Measurements from ENCODE around the gene RABL2A. TPM values are rescaled to one million over a fixed set of nuclear protein-coding genes. Genes with fewer than 3 reads are reported as not detected.
"Not testable (repeated sequence)": the region's sequence is repeated elsewhere in the genome, so short reads cannot be mapped to it uniquely, and the experiment has no call there.

The RABL2A gene
- total and polyA plus RNA-seq, 4 donors: 1.1 to 6.2 (median 4.0) TPM

GRCh38 chr2:113598738-113599137 is 28.3 kb upstream of the RABL2A start:
- 83% methylated on average over 5 of the region's 9 CpGs for WGBS
- not testable (repeated sequence) for H3K27me3 ChIP-seq (ENCODE audit: control insufficient read depth in 4 of 4, insufficient read depth in 4 of 4, low read length in 3 of 4); H3K9ac ChIP-seq (ENCODE audit: low read depth in 1 of 2, low read length in 2 of 2); DNase-seq (ENCODE audit: low spot score); H3K4me1 ChIP-seq (ENCODE audit: control insufficient read depth in 4 of 4, insufficient read depth in 4 of 4, low read length in 3 of 4); H3K9me3 ChIP-seq (ENCODE audit: control insufficient read depth in 4 of 4, low read length in 3 of 4); H3K27ac ChIP-seq (ENCODE audit: low read depth in 1 of 2, low read length in 2 of 2); H3K4me3 ChIP-seq (ENCODE audit: low read depth in 1 of 3, low read length in 3 of 3); H3K36me3 ChIP-seq (ENCODE audit: control insufficient read depth in 4 of 4, insufficient read depth in 3 of 4, low read depth in 1 of 4, low read length in 3 of 4)

GRCh38 chr2:113599208-113599607 is 27.9 kb upstream of the RABL2A start:
- not testable (repeated sequence) for H3K27ac ChIP-seq (ENCODE audit: low read depth in 1 of 2, low read length in 2 of 2); H3K9ac ChIP-seq (ENCODE audit: low read depth in 1 of 2, low read length in 2 of 2); H3K9me3 ChIP-seq (ENCODE audit: control insufficient read depth in 4 of 4, low read length in 3 of 4); H3K36me3 ChIP-seq (ENCODE audit: control insufficient read depth in 4 of 4, insufficient read depth in 3 of 4, low read depth in 1 of 4, low read length in 3 of 4); H3K27me3 ChIP-seq (ENCODE audit: control insufficient read depth in 4 of 4, insufficient read depth in 4 of 4, low read length in 3 of 4); DNase-seq (ENCODE audit: low spot score); H3K4me3 ChIP-seq (ENCODE audit: low read depth in 1 of 3, low read length in 3 of 3); H3K4me1 ChIP-seq (ENCODE audit: control insufficient read depth in 4 of 4, insufficient read depth in 4 of 4, low read length in 3 of 4)
- 46% methylated on average over 1 of the region's 2 CpGs for WGBS

GRCh38 chr2:113602040-113602769 is 24.9 kb upstream of the RABL2A start:
- H3K9ac ChIP-seq (ENCODE audit: low read depth in 1 of 2, low read length in 2 of 2); H3K27ac ChIP-seq (ENCODE audit: low read depth in 1 of 2, low read length in 2 of 2); H3K36me3 ChIP-seq (ENCODE audit: control insufficient read depth in 4 of 4, insufficient read depth in 3 of 4, low read depth in 1 of 4, low read length in 3 of 4); H3K4me1 ChIP-seq (ENCODE audit: control insufficient read depth in 4 of 4, insufficient read depth in 4 of 4, low read length in 3 of 4); H3K4me3 ChIP-seq (ENCODE audit: low read depth in 1 of 3, low read length in 3 of 3); H3K9me3 ChIP-seq (ENCODE audit: control insufficient read depth in 4 of 4, low read length in 3 of 4); H3K27me3 ChIP-seq (ENCODE audit: control insufficient read depth in 4 of 4, insufficient read depth in 4 of 4, low read length in 3 of 4): not testable (repeated sequence)
- 85% methylated on average over 51 of the region's 51 CpGs for WGBS
- peak; percentile 49 for DNase-seq (ENCODE audit: low spot score)

GRCh38 chr2:113602869-113603466 is 24.1 kb upstream of the RABL2A start:
- peak overlapping the region in 2 of 3 donors; percentile 56 to 69 for H3K4me3 ChIP-seq (ENCODE audit: low read depth in 1 of 3, low read length in 3 of 3)
- peak overlapping the region; percentile 70 to 73 for H3K27ac ChIP-seq (ENCODE audit: low read depth in 1 of 2, low read length in 2 of 2)
- H3K9ac ChIP-seq (ENCODE audit: low read depth in 1 of 2, low read length in 2 of 2): peak overlapping the region in 1 of 2 donors; percentile 53
- no peak for TF ChIP-seq REST (IDR thresholded peaks at IDR 0.05)
- peak; percentile 91 for TF ChIP-seq NR2F2 (IDR thresholded peaks at IDR 0.05)
- no peaks in the 10 kb centered on the region for H3K36me3 ChIP-seq (ENCODE audit: control insufficient read depth in 4 of 4, insufficient read depth in 3 of 4, low read depth in 1 of 4, low read length in 3 of 4)
- 21% methylated on average over 2 of the region's 2 CpGs for WGBS
- H3K27me3 ChIP-seq (ENCODE audit: control insufficient read depth in 4 of 4, insufficient read depth in 4 of 4, low read length in 3 of 4): no peaks in the 10 kb centered on the region
- DNase-seq (ENCODE audit: low spot score): no peak
- H3K9me3 ChIP-seq (ENCODE audit: control insufficient read depth in 4 of 4, low read length in 3 of 4): no peaks in the 10 kb centered on the region
- H3K4me1 ChIP-seq (ENCODE audit: control insufficient read depth in 4 of 4, insufficient read depth in 4 of 4, low read length in 3 of 4): peaks cover 0 to 3% (median 0%) of the 10 kb centered on the region in 4 donors

Data from liver (tissue), 9 donors.